GM18526 (cell line): Measurements from ENCODE around the gene ZNF862.

Experiments used
- POLR2A ChIP-seq: IDR thresholded peaks from 3 replicates; pipeline ENCODE4 v1.6.1; 2011; ENCODE audit not compliant: insufficient read length; ENCODE audit errors: extremely low read depth

The ZNF862 gene

GRCh38 chr7:149838224-149838991 is at the start of gene ZNF862:
ZNF862 (plus strand) TSS chr7:149838375; CDS start chr7:149838612, 237 bp downstream.
- peak; percentile 73 for TF ChIP-seq POLR2A

GRCh38 chr7:149789101-149789500 is 49.1 kb upstream of the ZNF862 start:
- no peak for TF ChIP-seq POLR2A

- no peak for TF ChIP-seq POLR2A
Observed at GRCh38 chr7:149790146-149790548, 48.0 kb upstream of the ZNF862 start.

- TF ChIP-seq POLR2A = no peak
Observed at GRCh38 chr7:149790754-149791360, 47.3 kb upstream of the ZNF862 start.

- TF ChIP-seq POLR2A = no peak
Observed at GRCh38 chr7:149791411-149792219, 46.6 kb upstream of the ZNF862 start.

GRCh38 chr7:149792220-149792595 is 46.0 kb upstream of the ZNF862 start:
- no peak for TF ChIP-seq POLR2A

- TF ChIP-seq POLR2A = no peak
Observed at GRCh38 chr7:149793261-149793660, 44.9 kb upstream of the ZNF862 start.

GRCh38 chr7:149794661-149795060 is 43.5 kb upstream of the ZNF862 start:
- TF ChIP-seq POLR2A = no peak

GRCh38 chr7:149795126-149795525 is 43.0 kb upstream of the ZNF862 start:
- TF ChIP-seq POLR2A = no peak

- no peak for TF ChIP-seq POLR2A
Observed at GRCh38 chr7:149796287-149796860, 41.8 kb upstream of the ZNF862 start.

- TF ChIP-seq POLR2A = no peak
Observed at GRCh38 chr7:149797771-149798170, 40.4 kb upstream of the ZNF862 start.

- no peak for TF ChIP-seq POLR2A
Observed at GRCh38 chr7:149799397-149800168, 38.6 kb upstream of the ZNF862 start.

- TF ChIP-seq POLR2A = no peak
Observed at GRCh38 chr7:149800169-149800555, 38.0 kb upstream of the ZNF862 start.

GRCh38 chr7:149801002-149801566 is 37.1 kb upstream of the ZNF862 start:
- no peak for TF ChIP-seq POLR2A

- TF ChIP-seq POLR2A = no peak
Observed at GRCh38 chr7:149801816-149802215, 36.4 kb upstream of the ZNF862 start.

GRCh38 chr7:149802966-149803365 is 35.2 kb upstream of the ZNF862 start:
- TF ChIP-seq POLR2A = no peak
